ENCODE data around the gene PHYH.
"Not testable (repeated sequence)": the region's sequence is repeated elsewhere in the genome, so short reads cannot be mapped to it uniquely, and the experiment has no call there.

The PHYH gene

DNA sequence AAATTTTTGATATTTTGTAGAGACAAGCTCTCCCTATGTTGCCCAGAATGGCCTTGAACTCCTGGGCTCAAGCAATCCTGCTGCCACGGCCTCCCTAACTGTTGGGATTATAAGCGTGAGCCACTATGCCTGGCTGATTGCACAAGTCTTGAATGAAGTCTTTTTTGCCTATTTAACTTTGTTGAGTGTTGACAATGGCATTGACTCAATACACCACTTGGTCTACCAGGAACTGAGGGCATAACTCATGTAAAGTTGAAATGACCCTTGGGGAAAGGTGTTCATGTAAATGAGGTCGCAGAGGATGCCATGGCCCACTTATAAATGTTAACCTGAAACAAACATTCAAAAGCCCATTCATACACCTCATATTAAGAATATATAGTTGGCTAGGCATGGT lies 58.3 kb downstream of the PHYH start:
- no peak for TF ChIP-seq CTCF (IDR thresholded peaks at IDR 0.05; ENCODE audit: extremely low read depth, insufficient read depth, missing control alignments)
- in situ Hi-C loops (cut with MboI; ENCODE audit: low pct_unique_long_range_greater_than_20kb, low sequenced_read_pairs, unreplicated experiment) = no loop called here
- DNase-seq (ENCODE audit: low spot score) = no peak

GRCh38 chr10:13239923-13240322 lies 59.9 kb downstream of the PHYH start:
- no peak for DNase-seq (ENCODE audit: low spot score)
- in situ Hi-C loops (cut with MboI; ENCODE audit: low pct_unique_long_range_greater_than_20kb, low sequenced_read_pairs, unreplicated experiment) = no loop called here
- no peak for TF ChIP-seq CTCF (IDR thresholded peaks at IDR 0.05; ENCODE audit: extremely low read depth, insufficient read depth, missing control alignments)

- no peak for TF ChIP-seq CTCF (IDR thresholded peaks at IDR 0.05; ENCODE audit: extremely low read depth, insufficient read depth, missing control alignments)
- no peak for DNase-seq (ENCODE audit: low spot score)
- in situ Hi-C loops (cut with MboI; ENCODE audit: low pct_unique_long_range_greater_than_20kb, low sequenced_read_pairs, unreplicated experiment) = no loop called here
Measured at GRCh38 chr10:13238271-13239077, 61.4 kb downstream of the PHYH start.

GRCh38 chr10:13236638-13237037 lies 63.2 kb downstream of the PHYH start:
- in situ Hi-C loops (cut with MboI; ENCODE audit: low pct_unique_long_range_greater_than_20kb, low sequenced_read_pairs, unreplicated experiment) = no loop called here
- DNase-seq (ENCODE audit: low spot score) = no peak
- no peak for TF ChIP-seq CTCF (IDR thresholded peaks at IDR 0.05; ENCODE audit: extremely low read depth, insufficient read depth, missing control alignments)

DNA sequence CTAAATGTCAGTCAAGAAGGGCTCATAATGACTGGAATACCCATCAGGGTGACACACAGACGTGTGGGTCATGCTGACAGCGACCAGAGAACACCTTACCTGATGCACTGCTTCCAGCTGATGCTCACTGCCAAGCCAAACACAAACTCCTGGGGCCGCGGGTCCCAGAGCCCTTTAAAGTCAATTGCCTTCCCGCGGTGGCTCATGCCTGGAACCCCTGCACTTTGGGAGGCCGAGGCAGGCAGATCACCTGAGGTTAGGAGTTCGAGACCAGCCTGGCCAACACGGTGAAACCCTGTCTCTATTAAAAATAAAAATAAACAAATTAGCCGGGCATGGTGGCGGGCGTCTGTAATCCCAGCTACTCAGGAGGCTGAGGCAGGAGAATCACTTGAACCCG lies 65.1 kb downstream of the PHYH start:
- in situ Hi-C loops (cut with MboI; ENCODE audit: low pct_unique_long_range_greater_than_20kb, low sequenced_read_pairs, unreplicated experiment); DNase-seq (ENCODE audit: low spot score): not testable (repeated sequence)

GRCh38 chr10:13234172-13234571 lies 65.7 kb downstream of the PHYH start, which contains the start of gene UCMA:
Gene UCMA (minus strand): TSS chr10:13234374. CDS start chr10:13234258, 116 bp downstream.
- TF ChIP-seq CTCF (IDR thresholded peaks at IDR 0.05; ENCODE audit: extremely low read depth, insufficient read depth, missing control alignments) = no peak
- DNase-seq (ENCODE audit: low spot score) = no peak
- in situ Hi-C loops (cut with MboI; ENCODE audit: low pct_unique_long_range_greater_than_20kb, low sequenced_read_pairs, unreplicated experiment) = no loop called here

- no peak for TF ChIP-seq CTCF (IDR thresholded peaks at IDR 0.05; ENCODE audit: extremely low read depth, insufficient read depth, missing control alignments)
- DNase-seq (ENCODE audit: low spot score) = no peak
- in situ Hi-C loops (cut with MboI; ENCODE audit: low pct_unique_long_range_greater_than_20kb, low sequenced_read_pairs, unreplicated experiment) = no loop called here
Measured at GRCh38 chr10:13233358-13233757, 66.5 kb downstream of the PHYH start.

Data from GM13977 (cell line).